WERI-Rb-1 (cell line): ENCODE measurements around the gene SCUBE1.

Source experiments
- DNase-seq: peaks from one replicate; pipeline ENCODE4 v3.0.0-alpha.2; 2020
- H3K27ac ChIP-seq: fragments of 250-450 bp; sonication (Bioruptor Pico); 2 replicates; pipeline ENCODE4 v1.5.1; 2020; ENCODE audit warnings: mild to moderate bottlenecking, moderate library complexity
- H3K27me3 ChIP-seq: fragments of 250-450 bp; sonication (Bioruptor Pico); 2 replicates; pipeline ENCODE4 v1.5.1; 2021; ENCODE audit warnings: mild to moderate bottlenecking, low read depth, moderate library complexity; ENCODE audit not compliant: insufficient read depth, severe bottlenecking
- H3K36me3 ChIP-seq: fragments of 250-450 bp; sonication (Bioruptor Pico); 2 replicates; pipeline ENCODE4 v1.5.1; 2020; ENCODE audit warnings: mild to moderate bottlenecking, moderate library complexity
- H3K4me3 ChIP-seq: 2 replicates; pipeline ENCODE4 v1.5.1; 2011; ENCODE audit warnings: low read depth, mild to moderate bottlenecking, control low read depth, low read length
- H3K9me3 ChIP-seq: fragments of 250-450 bp; sonication (Bioruptor Pico); 2 replicates; pipeline ENCODE4 v1.5.1; 2021; ENCODE audit warnings: mild to moderate bottlenecking, moderate library complexity; ENCODE audit not compliant: severe bottlenecking
- TF ChIP-seq, protein P1 (sequence below): IDR thresholded peaks from 2 replicates; pipeline ENCODE4 v1.5.1; 2011; ENCODE audit warnings: low read depth, mild to moderate bottlenecking, control low read depth, inconsistent platforms, low read length

Gene SCUBE1

DNA sequence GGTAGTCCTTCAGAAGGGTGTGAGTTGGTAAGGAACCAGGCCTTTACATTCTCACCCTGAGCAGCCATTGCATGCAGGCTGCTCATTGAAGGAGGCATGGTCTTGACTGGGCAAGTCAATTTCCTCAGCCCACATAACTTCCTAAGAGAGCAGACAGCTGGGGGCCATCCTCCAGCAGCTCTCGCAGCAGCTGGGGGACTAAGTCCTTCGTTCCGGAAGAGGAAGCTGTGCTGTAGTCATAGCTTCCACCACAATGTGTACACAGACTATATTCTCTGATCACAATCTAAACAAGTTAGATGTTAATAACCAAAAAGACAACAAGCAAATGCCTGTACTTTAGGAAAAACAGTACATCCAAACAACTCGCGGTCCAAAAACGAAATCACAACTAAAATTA is 38.5 kb upstream of the SCUBE1 start:
- peaks cover under 1% of the 10 kb centered on the region for H3K27me3 ChIP-seq

DNA sequence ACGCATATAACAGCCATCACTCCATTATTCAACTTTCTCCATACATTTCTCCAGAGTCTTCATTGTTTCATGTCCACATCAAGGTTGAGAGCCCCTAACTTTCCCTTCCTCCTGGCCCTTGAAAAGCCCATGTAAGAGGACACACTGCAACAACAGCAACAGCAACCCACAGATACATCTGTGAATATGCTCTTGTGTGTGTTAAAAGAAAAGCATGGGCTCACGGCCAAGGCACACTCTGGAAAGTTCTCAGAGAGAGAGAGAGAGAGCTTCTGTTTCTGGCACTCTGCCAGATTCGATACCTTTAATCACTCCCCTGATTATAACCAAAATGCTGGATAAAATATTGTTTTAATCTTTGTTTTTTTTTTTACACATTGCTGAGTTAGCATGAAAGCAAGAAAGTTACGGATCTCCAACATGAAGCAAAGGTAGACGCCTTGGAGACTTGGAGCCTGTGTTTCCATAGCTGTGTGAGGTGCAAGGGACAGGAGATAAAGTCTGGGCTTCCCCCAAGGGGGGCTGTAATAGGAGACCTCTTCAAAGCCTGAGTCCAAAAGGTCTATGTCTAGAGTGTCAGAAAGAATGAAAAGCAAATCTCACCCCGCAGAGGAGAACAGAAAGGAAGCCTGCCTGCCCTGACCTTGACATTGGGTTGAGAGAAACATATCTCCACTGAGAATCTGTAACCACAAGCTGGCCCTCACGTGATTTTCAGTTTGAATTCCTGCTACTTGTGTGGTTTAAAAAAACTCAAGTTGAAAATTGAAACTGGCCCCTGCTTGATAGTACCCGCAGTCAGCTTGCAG is 34.9 kb upstream of the SCUBE1 start:
- Histone ChIP-seq H3K4me3 (no peak overlapping the region), H3K9me3 (peaks cover 5% of the 10 kb centered on the region), H3K27ac (no peak overlapping the region), H3K27me3 (no peaks in the 10 kb centered on the region), H3K36me3 (no peaks in the 10 kb centered on the region)
- no peak for DNase-seq
- TF ChIP-seq, protein P1, sequence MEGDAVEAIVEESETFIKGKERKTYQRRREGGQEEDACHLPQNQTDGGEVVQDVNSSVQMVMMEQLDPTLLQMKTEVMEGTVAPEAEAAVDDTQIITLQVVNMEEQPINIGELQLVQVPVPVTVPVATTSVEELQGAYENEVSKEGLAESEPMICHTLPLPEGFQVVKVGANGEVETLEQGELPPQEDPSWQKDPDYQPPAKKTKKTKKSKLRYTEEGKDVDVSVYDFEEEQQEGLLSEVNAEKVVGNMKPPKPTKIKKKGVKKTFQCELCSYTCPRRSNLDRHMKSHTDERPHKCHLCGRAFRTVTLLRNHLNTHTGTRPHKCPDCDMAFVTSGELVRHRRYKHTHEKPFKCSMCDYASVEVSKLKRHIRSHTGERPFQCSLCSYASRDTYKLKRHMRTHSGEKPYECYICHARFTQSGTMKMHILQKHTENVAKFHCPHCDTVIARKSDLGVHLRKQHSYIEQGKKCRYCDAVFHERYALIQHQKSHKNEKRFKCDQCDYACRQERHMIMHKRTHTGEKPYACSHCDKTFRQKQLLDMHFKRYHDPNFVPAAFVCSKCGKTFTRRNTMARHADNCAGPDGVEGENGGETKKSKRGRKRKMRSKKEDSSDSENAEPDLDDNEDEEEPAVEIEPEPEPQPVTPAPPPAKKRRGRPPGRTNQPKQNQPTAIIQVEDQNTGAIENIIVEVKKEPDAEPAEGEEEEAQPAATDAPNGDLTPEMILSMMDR: no peak

More for the DNA sequence above, 38.5 kb upstream of the SCUBE1 start:
- DNase-seq: no peak
- TF ChIP-seq, protein P1: no peak
- no peaks in the 10 kb centered on the region for H3K9me3 ChIP-seq
- no peaks in the 10 kb centered on the region for H3K36me3 ChIP-seq
- H3K4me3 ChIP-seq: no peak overlapping the region
- no peak overlapping the region for H3K27ac ChIP-seq

DNA sequence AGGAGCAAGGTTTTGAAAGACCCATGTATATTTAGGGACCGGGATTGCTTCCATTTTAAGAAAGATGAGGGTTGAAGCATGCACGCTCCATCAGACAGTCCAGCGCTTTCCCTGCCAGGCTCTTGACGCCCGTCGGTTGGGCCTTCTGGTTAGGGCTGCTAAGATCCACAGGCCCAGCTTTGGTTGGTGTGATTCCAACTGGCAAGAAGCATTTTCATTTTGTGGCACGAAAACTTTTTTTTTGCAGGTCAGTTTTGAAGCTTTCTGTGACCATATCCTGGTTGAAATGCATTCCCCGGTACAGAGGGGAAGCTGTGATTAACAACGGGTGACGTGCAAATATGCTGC is 34.4 kb upstream of the SCUBE1 start:
- no peak for DNase-seq
- H3K4me3 ChIP-seq: no peak overlapping the region
- no peak overlapping the region for H3K27ac ChIP-seq

DNA sequence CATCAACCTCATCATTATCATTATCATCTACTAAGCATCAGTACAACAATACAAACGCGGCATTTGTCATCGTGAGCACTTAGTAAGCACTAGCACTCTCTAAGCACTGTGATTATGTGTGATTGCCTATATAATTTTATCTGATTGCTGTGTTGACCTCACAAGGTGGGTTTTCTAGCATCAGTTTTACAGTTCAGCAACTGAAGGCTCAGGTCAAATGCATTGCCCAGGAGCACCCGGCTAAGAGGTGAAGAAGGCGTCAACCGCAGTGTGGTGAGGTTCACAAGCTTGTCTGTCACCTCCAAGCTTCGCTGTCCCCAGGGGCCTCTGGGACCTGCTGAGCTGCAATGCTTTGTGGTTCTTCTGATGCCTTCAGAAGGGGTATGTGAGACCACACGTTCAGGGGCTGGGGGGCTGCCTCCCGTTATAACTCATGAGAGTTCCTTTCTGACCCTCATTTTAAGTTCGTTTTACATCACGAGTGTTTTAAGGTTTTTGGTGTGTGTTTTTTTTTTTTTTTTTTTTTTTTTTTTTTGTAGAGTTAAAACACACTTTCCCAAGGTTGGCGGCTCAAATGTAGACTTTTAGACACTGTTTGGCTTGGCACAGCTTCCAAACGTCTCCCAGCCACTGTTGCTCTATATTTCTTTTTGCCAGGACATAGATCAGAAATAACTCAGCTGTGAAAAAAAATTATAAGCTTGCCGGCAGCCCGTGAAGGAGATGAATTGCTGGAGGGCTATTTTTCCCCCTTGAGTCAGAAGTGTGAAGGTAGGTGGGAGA is 33.8 kb upstream of the SCUBE1 start:
- no peak for DNase-seq
- TF ChIP-seq, protein P1: no peak
- no peaks in the 10 kb centered on the region for H3K27me3 ChIP-seq
- no peak overlapping the region for H3K4me3 ChIP-seq
- H3K27ac ChIP-seq: no peak overlapping the region
- H3K9me3 ChIP-seq: peaks cover 5% of the 10 kb centered on the region
- no peaks in the 10 kb centered on the region for H3K36me3 ChIP-seq

More for the DNA sequence above, 34.4 kb upstream of the SCUBE1 start:
- TF ChIP-seq, protein P1: no peak
- H3K9me3 ChIP-seq: peaks cover 5% of the 10 kb centered on the region
- no peaks in the 10 kb centered on the region for H3K36me3 ChIP-seq
- no peaks in the 10 kb centered on the region for H3K27me3 ChIP-seq

DNA sequence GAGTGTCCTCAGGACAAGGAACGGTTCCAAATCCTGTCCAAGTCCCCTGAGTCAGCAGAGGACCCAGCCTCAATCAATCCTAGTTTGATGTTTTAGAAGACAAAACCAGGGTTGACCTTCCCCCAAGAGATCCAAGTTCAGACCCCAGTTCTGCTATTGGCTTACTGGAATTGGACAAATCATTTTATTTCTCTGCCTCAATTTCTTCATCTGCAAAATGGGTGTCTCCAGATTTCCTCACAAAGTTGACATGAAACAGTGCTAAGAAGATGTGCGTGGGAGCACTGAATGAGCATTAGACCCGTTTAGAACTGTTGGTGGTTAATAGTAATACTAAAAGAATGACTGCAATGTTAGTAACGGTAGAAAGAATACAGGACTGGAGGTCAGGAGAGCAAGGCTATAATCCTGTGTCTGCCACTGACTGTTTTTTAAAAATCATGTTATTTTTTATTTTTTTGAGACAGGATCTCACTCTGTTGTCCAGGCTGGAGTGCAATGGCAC is 32.8 kb upstream of the SCUBE1 start:
- Histone ChIP-seq H3K27ac (no peak overlapping the region), H3K4me3 (no peak overlapping the region), H3K9me3 (peaks cover 5% of the 10 kb centered on the region), H3K36me3 (no peaks in the 10 kb centered on the region), H3K27me3 (no peaks in the 10 kb centered on the region)
- DNase-seq: no peak
- TF ChIP-seq, protein P1: no peak
